K562 (cell line): Measurements from ENCODE around the gene TSGA10IP. TPM values are rescaled to one million over a fixed set of nuclear protein-coding genes. Genes with fewer than 3 reads are reported as not detected.
A peak's percentile ranks its signal among the peaks of the same experiment; 100 is the strongest.

ENCODE experiments used
- ASH1L ChIP-seq: fragments of 450-650 bp; IDR thresholded peaks from 2 replicates; pipeline ENCODE4 v1.6.1; 2018; ENCODE audit warnings: borderline replicate concordance, mild to moderate bottlenecking, low read depth; ENCODE audit not compliant: partially characterized antibody
- CCAR2 ChIP-seq: fragments of 200-400 bp; formaldehyde crosslinking; IDR thresholded peaks from 2 replicates; pipeline ENCODE4 v1.6.1; 2017; ENCODE audit warnings: mild to moderate bottlenecking, low read depth, low read length
- ERF ChIP-seq: fragments of 450-650 bp; formaldehyde crosslinking; IDR thresholded peaks from 2 replicates; pipeline ENCODE4 v1.4.0; 2020; ENCODE audit warnings: mild to moderate bottlenecking, mixed read lengths
- GTF2A2 ChIP-seq: IDR thresholded peaks from 2 replicates; pipeline ENCODE4 v1.6.1; 2016; ENCODE audit warnings: mild to moderate bottlenecking, missing genetic modification characterization, missing compliant biosample characterization
- NR2C2 ChIP-seq, 2 experiments: fragments of 200-800 bp in 1 of 2; sonication (Bioruptor generic) in 1 of 2; sonication (generic) in 1 of 2; formaldehyde crosslinking in 1 of 2; IDR thresholded peaks; 2 replicates each; pipeline versions ENCODE4 v1.6.1 to v1.8.0; 2016 to 2022; ENCODE audit warnings: mild to moderate bottlenecking in 1 of 2, missing compliant biosample characterization in 1 of 2, missing genetic modification characterization in 1 of 2, missing genetic modification reagents in 1 of 2
- RAD51 ChIP-seq: fragments of 450-650 bp; IDR thresholded peaks from 2 replicates; pipeline ENCODE4 v1.7.1; 2016; ENCODE audit warnings: low read depth, mild to moderate bottlenecking, borderline replicate concordance
- RNF2 ChIP-seq: sonication (generic); IDR thresholded peaks from 2 replicates; pipeline ENCODE4 v1.6.1; 2016
- TCF3 ChIP-seq: sonication (generic); formaldehyde crosslinking; IDR thresholded peaks from 2 replicates; pipeline ENCODE4 v1.4.0; 2020; ENCODE audit warnings: mild to moderate bottlenecking, missing genetic modification reagents
- polyA plus RNA-seq, 8 experiments: library from polyadenylated mRNA; depleted of rRNA in 4 of 8; stranded (reverse) in 5 of 8; unstranded in 3 of 8; fragments of >200 nt; fragmentation: Nextera tagmentation in 2 of 8; fragmentation: Illumina TruSeq in 1 of 8; extraction: Ambion mirVana in 2 of 8; extraction: Trizol in 1 of 8; gene quantifications; 2 replicates each; pipeline versions ENCODE4 v1.2.1 to v1.2.3, GENCODE V29; 2011 to 2014; ENCODE audit warnings: inconsistent platforms in 1 of 8, missing spikeins in 1 of 8
- total RNA-seq, 7 experiments: library from RNA; depleted of rRNA in 6 of 7; stranded (reverse); fragments of >200 nt in 6 of 7; fragmentation: Illumina TruSeq in 2 of 7; extraction: Trizol in 2 of 7; gene quantifications; 2 replicates each; pipeline versions ENCODE4 v1.2.1 to v1.2.3, GENCODE V29; 2011 to 2021; ENCODE audit warnings: low replicate concordance in 1 of 7
- TF ChIP-seq, protein P1 (sequence below), 2 experiments: fragments of 250-450 bp in 1 of 2; fragments of 450-650 bp in 1 of 2; sonication (Bioruptor Pico) in 1 of 2; IDR thresholded peaks; 2 replicates each; pipeline versions ENCODE4 v1.6.1 to v1.8.0; 2016 to 2021; ENCODE audit warnings: mild to moderate bottlenecking in 2 of 2, moderate library complexity in 2 of 2, missing compliant biosample characterization in 1 of 2, missing genetic modification characterization in 1 of 2
- TF ChIP-seq, protein P2 (sequence below): fragments of 250-450 bp; sonication (Bioruptor Pico); IDR thresholded peaks from 2 replicates; pipeline ENCODE4 v1.5.1; 2021; ENCODE audit warnings: mild to moderate bottlenecking
- TF ChIP-seq, protein P3 (sequence below): sonication (generic); formaldehyde crosslinking; IDR thresholded peaks from 2 replicates; pipeline ENCODE4 v1.8.0; 2023; ENCODE audit warnings: mild to moderate bottlenecking, missing genetic modification reagents
- TF ChIP-seq, protein P4 (sequence below): IDR thresholded peaks from 2 replicates; pipeline ENCODE4 v1.6.1; 2012; ENCODE audit warnings: low read depth, low read length, improper control_type of control experiment, borderline replicate concordance
- TF ChIP-seq, protein P5 (sequence below): fragments of 450-650 bp; IDR thresholded peaks from 2 replicates; pipeline ENCODE4 v1.6.1; 2016; ENCODE audit warnings: mild to moderate bottlenecking

TSGA10IP gene
- total and polyA plus RNA-seq, 9 of the 15 experiments (the other 6 are each of a cell fraction or from before 2014, with no cell fraction given) = not detected

DNA sequence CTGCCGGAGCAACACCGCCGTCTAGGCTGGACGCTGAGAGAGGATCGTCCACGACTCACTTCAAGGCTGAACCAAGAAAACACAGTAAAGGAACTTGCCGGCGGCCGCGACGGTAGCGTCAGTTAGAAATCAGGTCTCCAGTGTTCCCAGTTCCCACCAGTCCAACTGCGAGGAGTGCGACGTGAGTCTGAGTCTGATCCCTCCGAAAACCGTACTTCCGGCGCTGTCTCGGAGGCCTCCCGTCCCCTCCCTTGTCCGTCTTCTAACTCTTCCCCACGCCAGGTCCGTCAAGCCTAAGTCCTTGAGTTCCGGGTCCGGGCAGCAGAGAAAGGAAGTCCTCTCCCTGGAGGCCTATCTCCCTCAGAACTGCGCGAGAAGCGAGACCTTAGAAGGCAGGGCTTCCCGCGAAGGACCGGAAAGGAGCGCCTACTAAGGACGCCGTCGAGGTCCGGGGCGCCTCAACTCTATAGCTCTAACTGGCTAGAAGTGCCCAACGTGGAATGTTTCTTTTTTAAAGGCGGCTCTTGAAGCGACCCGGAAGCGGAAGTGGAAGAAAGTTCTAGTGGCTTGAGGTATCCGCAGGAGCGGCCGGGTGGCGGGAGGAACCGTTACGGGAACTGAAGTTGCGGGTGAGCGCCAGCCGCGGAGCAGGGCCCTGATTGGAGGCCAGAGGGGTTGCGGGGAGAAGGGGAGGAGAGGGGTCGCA is 56.8 kb downstream of the TSGA10IP start, which contains the start of the genes BANF1 and EIF1AD (continued):
- TF ChIP-seq, protein P1, sequence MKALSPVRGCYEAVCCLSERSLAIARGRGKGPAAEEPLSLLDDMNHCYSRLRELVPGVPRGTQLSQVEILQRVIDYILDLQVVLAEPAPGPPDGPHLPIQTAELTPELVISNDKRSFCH (CRISPR knock-in tag; IDR thresholded peaks at IDR 0.05) = no peak
- TF ChIP-seq, protein P1 (tag; IDR thresholded peaks at IDR 0.05) = peak; percentile 85
- TF ChIP-seq ASH1L (peak; percentile 66), CCAR2 (0 out of 2 replicates have a peak, but pooled peaks have one; percentile 80), TCF3 (CRISPR knock-in tag) (peak; percentile 39; the same call in 1 of the 2 replicates), GTF2A2 (tag) (peak; percentile 76), ERF (CRISPR knock-in tag) (no peak), RAD51 (no peak), NR2C2 (CRISPR knock-in tag; IDR thresholded peaks at IDR 0.05) (peak; percentile 98), NR2C2 (tag; IDR thresholded peaks at IDR 0.05) (peak; percentile 100), RNF2 (peak; percentile 79)
- TF ChIP-seq, protein P2, sequence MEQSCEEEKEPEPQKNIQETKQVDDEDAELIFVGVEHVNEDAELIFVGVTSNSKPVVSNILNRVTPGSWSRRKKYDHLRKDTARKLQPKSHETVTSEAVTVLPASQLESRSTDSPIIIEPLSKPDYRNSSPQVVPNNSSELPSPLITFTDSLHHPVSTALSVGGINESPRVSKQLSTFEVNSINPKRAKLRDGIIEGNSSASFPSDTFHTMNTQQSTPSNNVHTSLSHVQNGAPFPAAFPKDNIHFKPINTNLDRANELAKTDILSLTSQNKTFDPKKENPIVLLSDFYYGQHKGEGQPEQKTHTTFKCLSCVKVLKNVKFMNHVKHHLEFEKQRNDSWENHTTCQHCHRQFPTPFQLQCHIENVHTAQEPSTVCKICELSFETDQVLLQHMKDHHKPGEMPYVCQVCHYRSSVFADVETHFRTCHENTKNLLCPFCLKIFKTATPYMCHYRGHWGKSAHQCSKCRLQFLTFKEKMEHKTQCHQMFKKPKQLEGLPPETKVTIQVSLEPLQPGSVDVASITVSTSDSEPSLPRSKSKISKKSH (CRISPR knock-in tag) = no peak
- TF ChIP-seq, protein P3, sequence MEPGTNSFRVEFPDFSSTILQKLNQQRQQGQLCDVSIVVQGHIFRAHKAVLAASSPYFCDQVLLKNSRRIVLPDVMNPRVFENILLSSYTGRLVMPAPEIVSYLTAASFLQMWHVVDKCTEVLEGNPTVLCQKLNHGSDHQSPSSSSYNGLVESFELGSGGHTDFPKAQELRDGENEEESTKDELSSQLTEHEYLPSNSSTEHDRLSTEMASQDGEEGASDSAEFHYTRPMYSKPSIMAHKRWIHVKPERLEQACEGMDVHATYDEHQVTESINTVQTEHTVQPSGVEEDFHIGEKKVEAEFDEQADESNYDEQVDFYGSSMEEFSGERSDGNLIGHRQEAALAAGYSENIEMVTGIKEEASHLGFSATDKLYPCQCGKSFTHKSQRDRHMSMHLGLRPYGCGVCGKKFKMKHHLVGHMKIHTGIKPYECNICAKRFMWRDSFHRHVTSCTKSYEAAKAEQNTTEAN = 0 out of 2 replicates have a peak, but pooled peaks have one; percentile 48
- TF ChIP-seq, protein P4, sequence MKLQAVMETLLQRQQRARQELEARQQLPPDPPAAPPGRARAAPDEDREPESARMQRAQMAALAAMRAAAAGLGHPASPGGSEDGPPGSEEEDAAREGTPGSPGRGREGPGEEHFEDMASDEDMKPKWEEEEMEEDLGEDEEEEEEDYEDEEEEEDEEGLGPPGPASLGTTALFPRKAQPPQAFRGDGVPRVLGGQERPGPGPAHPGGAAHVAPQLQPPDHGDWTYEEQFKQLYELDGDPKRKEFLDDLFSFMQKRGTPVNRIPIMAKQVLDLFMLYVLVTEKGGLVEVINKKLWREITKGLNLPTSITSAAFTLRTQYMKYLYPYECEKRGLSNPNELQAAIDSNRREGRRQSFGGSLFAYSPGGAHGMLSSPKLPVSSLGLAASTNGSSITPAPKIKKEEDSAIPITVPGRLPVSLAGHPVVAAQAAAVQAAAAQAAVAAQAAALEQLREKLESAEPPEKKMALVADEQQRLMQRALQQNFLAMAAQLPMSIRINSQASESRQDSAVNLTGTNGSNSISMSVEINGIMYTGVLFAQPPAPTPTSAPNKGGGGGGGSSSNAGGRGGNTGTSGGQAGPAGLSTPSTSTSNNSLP = no peak
- TF ChIP-seq, protein P5, sequence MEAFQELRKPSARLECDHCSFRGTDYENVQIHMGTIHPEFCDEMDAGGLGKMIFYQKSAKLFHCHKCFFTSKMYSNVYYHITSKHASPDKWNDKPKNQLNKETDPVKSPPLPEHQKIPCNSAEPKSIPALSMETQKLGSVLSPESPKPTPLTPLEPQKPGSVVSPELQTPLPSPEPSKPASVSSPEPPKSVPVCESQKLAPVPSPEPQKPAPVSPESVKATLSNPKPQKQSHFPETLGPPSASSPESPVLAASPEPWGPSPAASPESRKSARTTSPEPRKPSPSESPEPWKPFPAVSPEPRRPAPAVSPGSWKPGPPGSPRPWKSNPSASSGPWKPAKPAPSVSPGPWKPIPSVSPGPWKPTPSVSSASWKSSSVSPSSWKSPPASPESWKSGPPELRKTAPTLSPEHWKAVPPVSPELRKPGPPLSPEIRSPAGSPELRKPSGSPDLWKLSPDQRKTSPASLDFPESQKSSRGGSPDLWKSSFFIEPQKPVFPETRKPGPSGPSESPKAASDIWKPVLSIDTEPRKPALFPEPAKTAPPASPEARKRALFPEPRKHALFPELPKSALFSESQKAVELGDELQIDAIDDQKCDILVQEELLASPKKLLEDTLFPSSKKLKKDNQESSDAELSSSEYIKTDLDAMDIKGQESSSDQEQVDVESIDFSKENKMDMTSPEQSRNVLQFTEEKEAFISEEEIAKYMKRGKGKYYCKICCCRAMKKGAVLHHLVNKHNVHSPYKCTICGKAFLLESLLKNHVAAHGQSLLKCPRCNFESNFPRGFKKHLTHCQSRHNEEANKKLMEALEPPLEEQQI = peak; percentile 76
